HepG2 (cell line): Measurements from ENCODE around the gene NFKBIL1. TPM values are rescaled to one million over a fixed set of nuclear protein-coding genes. Genes with fewer than 3 reads are reported as not detected.
A peak's percentile ranks its signal among the peaks of the same experiment; 100 is the strongest.

Source experiments
- CBX2 ChIP-seq, 2 experiments: fragments of 200-600 bp in 1 of 2; sonication (generic); formaldehyde crosslinking in 1 of 2; IDR thresholded peaks; 2 replicates each; pipeline versions ENCODE4 v1.7.0 to v1.8.1; 2018 to 2022; ENCODE audit warnings: low read depth in 2 of 2, low read length in 1 of 2, mild to moderate bottlenecking in 1 of 2, missing genetic modification reagents in 1 of 2
- ERF ChIP-seq: IDR thresholded peaks from 2 replicates; pipeline ENCODE4 v1.6.1; 2018; ENCODE audit warnings: missing biosample characterization, missing genetic modification reagents
- GTF2F1 ChIP-seq: fragments of 150-350 bp; IDR thresholded peaks from 2 replicates; pipeline ENCODE4 v1.6.1; 2014; ENCODE audit warnings: low read length
- HNF1B ChIP-seq: sonication (generic); formaldehyde crosslinking; IDR thresholded peaks from 2 replicates; pipeline ENCODE4 v1.5.1; 2020; ENCODE audit warnings: mild to moderate bottlenecking, moderate library complexity, missing genetic modification reagents
- HNF4G ChIP-seq, 2 experiments: sonication (generic) in 1 of 2; formaldehyde crosslinking in 1 of 2; IDR thresholded peaks; 2 replicates each; pipeline versions ENCODE4 v1.4.0 to v1.6.1; 2011 to 2020; ENCODE audit warnings: borderline replicate concordance in 2 of 2, low read depth in 2 of 2, mild to moderate bottlenecking in 2 of 2, low read length in 1 of 2, missing genetic modification reagents in 1 of 2, moderate library complexity in 1 of 2
- MEIS1 ChIP-seq: sonication (generic); formaldehyde crosslinking; IDR thresholded peaks from 2 replicates; pipeline ENCODE4 v1.9.0; 2021; ENCODE audit warnings: mild to moderate bottlenecking, missing genetic modification reagents, moderate library complexity, borderline replicate concordance
- SIX1 ChIP-seq: sonication (generic); formaldehyde crosslinking; IDR thresholded peaks from 2 replicates; pipeline ENCODE4 v1.4.0; 2020; ENCODE audit warnings: missing genetic modification reagents, borderline replicate concordance
- XRCC5 ChIP-seq: fragments of 200-400 bp; formaldehyde crosslinking; optimal IDR thresholded peaks from 2 replicates; pipeline ENCODE3; 2017; ENCODE audit warnings: mild to moderate bottlenecking, low read length
- ZNF138 ChIP-seq: sonication (generic); formaldehyde crosslinking; IDR thresholded peaks from 2 replicates; pipeline ENCODE4 v1.5.0; 2020; ENCODE audit warnings: mild to moderate bottlenecking, low read depth, missing genetic modification reagents
- ZNF224 ChIP-seq: sonication (generic); formaldehyde crosslinking; IDR thresholded peaks from 2 replicates; pipeline ENCODE4 v1.5.0; 2020; ENCODE audit warnings: mild to moderate bottlenecking, missing genetic modification reagents
- ZNF235 ChIP-seq: sonication (generic); formaldehyde crosslinking; IDR thresholded peaks from 2 replicates; pipeline ENCODE4 v1.8.1; 2023; ENCODE audit warnings: mild to moderate bottlenecking, missing genetic modification reagents, borderline replicate concordance
- ZNF766 ChIP-seq: sonication (generic); formaldehyde crosslinking; IDR thresholded peaks from 2 replicates; pipeline ENCODE4 v1.5.0; 2020; ENCODE audit warnings: missing genetic modification reagents, borderline replicate concordance
- ZNF878 ChIP-seq: sonication (generic); formaldehyde crosslinking; IDR thresholded peaks from 2 replicates; pipeline ENCODE4 v1.8.1; 2023; ENCODE audit warnings: mild to moderate bottlenecking, missing genetic modification reagents, moderate library complexity
- polyA plus RNA-seq, 8 experiments: library from polyadenylated mRNA; depleted of rRNA in 3 of 8; stranded (reverse) in 7 of 8; unstranded in 1 of 8; fragments of >200 nt; fragmentation: Illumina TruSeq in 4 of 8; extraction: Trizol in 4 of 8; gene quantifications; 2 replicates each; pipeline versions ENCODE4 v1.2.1 to v1.2.3, GENCODE V29; 2011 to 2016; ENCODE audit warnings: low read depth in 4 of 8, missing spikeins in 1 of 8, mixed read lengths in 1 of 8; ENCODE audit not compliant: insufficient read depth in 1 of 8
- total RNA-seq, 5 experiments: library from RNA; depleted of rRNA; stranded (reverse); fragments of >200 nt; fragmentation: Illumina TruSeq; extraction: Trizol; gene quantifications; 2 replicates each; pipeline ENCODE4 v1.2.3, GENCODE V29; 2016; ENCODE audit warnings: low read depth in 1 of 5
- TF ChIP-seq, protein P1 (sequence below): sonication (generic); formaldehyde crosslinking; IDR thresholded peaks from 2 replicates; pipeline ENCODE4 v1.5.1; 2020; ENCODE audit warnings: missing genetic modification reagents, mild to moderate bottlenecking, borderline replicate concordance
- TF ChIP-seq, protein P2 (sequence below): fragments of 450-650 bp; IDR thresholded peaks from 2 replicates; pipeline ENCODE4 v1.6.1; 2017; ENCODE audit warnings: mild to moderate bottlenecking
- TF ChIP-seq, protein P3 (sequence below): sonication (generic); formaldehyde crosslinking; IDR thresholded peaks from 2 replicates; pipeline ENCODE4 v1.4.0; 2020; ENCODE audit warnings: missing genetic modification reagents

Gene NFKBIL1
- total and polyA plus RNA-seq, 2 of the 13 experiments (the other 11 are each of a cell fraction or from before 2014, with no cell fraction given): 9.7 to 19.5 TPM

- TF ChIP-seq, protein P1, sequence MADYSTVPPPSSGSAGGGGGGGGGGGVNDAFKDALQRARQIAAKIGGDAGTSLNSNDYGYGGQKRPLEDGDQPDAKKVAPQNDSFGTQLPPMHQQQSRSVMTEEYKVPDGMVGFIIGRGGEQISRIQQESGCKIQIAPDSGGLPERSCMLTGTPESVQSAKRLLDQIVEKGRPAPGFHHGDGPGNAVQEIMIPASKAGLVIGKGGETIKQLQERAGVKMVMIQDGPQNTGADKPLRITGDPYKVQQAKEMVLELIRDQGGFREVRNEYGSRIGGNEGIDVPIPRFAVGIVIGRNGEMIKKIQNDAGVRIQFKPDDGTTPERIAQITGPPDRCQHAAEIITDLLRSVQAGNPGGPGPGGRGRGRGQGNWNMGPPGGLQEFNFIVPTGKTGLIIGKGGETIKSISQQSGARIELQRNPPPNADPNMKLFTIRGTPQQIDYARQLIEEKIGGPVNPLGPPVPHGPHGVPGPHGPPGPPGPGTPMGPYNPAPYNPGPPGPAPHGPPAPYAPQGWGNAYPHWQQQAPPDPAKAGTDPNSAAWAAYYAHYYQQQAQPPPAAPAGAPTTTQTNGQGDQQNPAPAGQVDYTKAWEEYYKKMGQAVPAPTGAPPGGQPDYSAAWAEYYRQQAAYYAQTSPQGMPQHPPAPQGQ (CRISPR knock-in tag): 0 out of 2 replicates have a peak, but pooled peaks have one; percentile 89
- no peak for TF ChIP-seq CBX2 (IDR thresholded peaks at IDR 0.05; ENCODE audit: low read depth, low read length)
- TF ChIP-seq CBX2 (CRISPR knock-in tag; IDR thresholded peaks at IDR 0.05; ENCODE audit: low read depth): 0 out of 2 replicates have a peak, but pooled peaks have one; percentile 57
- TF ChIP-seq HNF4G (IDR thresholded peaks at IDR 0.05; ENCODE audit: borderline replicate concordance, low read depth, low read length): no peak
- no peak; the same call in 1 of the 2 replicates for TF ChIP-seq HNF4G (CRISPR knock-in tag; IDR thresholded peaks at IDR 0.05; ENCODE audit: borderline replicate concordance, low read depth)
- peak; percentile 81 for TF ChIP-seq ZNF766
- TF ChIP-seq SIX1 (CRISPR knock-in tag): no peak
- no peak for TF ChIP-seq XRCC5
- 0 out of 2 replicates have a peak, but pooled peaks have one; percentile 11 for TF ChIP-seq MEIS1
- peak; percentile 74 for TF ChIP-seq ZNF224 (CRISPR knock-in tag)
- TF ChIP-seq GTF2F1: peak; percentile 94
- peak; percentile 16; the same call in 1 of the 2 replicates for TF ChIP-seq ZNF138
- TF ChIP-seq, protein P2, sequence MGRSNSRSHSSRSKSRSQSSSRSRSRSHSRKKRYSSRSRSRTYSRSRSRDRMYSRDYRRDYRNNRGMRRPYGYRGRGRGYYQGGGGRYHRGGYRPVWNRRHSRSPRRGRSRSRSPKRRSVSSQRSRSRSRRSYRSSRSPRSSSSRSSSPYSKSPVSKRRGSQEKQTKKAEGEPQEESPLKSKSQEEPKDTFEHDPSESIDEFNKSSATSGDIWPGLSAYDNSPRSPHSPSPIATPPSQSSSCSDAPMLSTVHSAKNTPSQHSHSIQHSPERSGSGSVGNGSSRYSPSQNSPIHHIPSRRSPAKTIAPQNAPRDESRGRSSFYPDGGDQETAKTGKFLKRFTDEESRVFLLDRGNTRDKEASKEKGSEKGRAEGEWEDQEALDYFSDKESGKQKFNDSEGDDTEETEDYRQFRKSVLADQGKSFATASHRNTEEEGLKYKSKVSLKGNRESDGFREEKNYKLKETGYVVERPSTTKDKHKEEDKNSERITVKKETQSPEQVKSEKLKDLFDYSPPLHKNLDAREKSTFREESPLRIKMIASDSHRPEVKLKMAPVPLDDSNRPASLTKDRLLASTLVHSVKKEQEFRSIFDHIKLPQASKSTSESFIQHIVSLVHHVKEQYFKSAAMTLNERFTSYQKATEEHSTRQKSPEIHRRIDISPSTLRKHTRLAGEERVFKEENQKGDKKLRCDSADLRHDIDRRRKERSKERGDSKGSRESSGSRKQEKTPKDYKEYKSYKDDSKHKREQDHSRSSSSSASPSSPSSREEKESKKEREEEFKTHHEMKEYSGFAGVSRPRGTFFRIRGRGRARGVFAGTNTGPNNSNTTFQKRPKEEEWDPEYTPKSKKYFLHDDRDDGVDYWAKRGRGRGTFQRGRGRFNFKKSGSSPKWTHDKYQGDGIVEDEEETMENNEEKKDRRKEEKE: no peak
- TF ChIP-seq HNF1B (CRISPR knock-in tag): peak; percentile 47
- peak; percentile 97 for TF ChIP-seq ZNF878 (CRISPR knock-in tag)
- TF ChIP-seq ZNF235 (CRISPR knock-in tag): peak; percentile 85; the same call in 1 of the 2 replicates
- TF ChIP-seq, protein P3, sequence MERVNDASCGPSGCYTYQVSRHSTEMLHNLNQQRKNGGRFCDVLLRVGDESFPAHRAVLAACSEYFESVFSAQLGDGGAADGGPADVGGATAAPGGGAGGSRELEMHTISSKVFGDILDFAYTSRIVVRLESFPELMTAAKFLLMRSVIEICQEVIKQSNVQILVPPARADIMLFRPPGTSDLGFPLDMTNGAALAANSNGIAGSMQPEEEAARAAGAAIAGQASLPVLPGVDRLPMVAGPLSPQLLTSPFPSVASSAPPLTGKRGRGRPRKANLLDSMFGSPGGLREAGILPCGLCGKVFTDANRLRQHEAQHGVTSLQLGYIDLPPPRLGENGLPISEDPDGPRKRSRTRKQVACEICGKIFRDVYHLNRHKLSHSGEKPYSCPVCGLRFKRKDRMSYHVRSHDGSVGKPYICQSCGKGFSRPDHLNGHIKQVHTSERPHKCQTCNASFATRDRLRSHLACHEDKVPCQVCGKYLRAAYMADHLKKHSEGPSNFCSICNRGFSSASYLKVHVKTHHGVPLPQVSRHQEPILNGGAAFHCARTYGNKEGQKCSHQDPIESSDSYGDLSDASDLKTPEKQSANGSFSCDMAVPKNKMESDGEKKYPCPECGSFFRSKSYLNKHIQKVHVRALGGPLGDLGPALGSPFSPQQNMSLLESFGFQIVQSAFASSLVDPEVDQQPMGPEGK (CRISPR knock-in tag): peak; percentile 29; the same call in 1 of the 2 replicates
- TF ChIP-seq ERF: peak; percentile 95
Observed at GRCh38 chr6:31541658-31542521, 5.5 kb upstream of the NFKBIL1 start, which contains the start of gene DDX39B (continued).
